ENCODE data around the gene TNFSF11. TPM values are rescaled to one million over a fixed set of nuclear protein-coding genes. Genes with fewer than 3 reads are reported as not detected.

The TNFSF11 gene
- total and polyA plus RNA-seq, 4 donors: 0.06 to 0.97 TPM; not detected in 2

GRCh38 chr13:42651936-42652641 is 78.1 kb downstream of the TNFSF11 start:
- Histone ChIP-seq H3K4me3 (no peak overlapping the region), H3K27ac (ENCODE audit: low read depth in 1 of 2, low read length in 1 of 2) (no peak overlapping the region), H3K36me3 (ENCODE audit: control insufficient read depth in 4 of 4, insufficient read depth in 4 of 4, low read length in 4 of 4) (no peaks in the 10 kb centered on the region), H3K4me1 (ENCODE audit: control insufficient read depth in 5 of 5, insufficient read depth in 5 of 5, low read length in 5 of 5) (peaks cover 0 to 29% (median 0%) of the 10 kb centered on the region in 5 donors), H3K9ac (ENCODE audit: insufficient read depth in 1 of 2, low read length in 2 of 2) (no peak overlapping the region), H3K9me3 (ENCODE audit: control insufficient read depth in 4 of 4, insufficient read depth in 3 of 4, low read length in 3 of 4) (peaks cover 0 to 2% (median 0%) of the 10 kb centered on the region in 4 donors), H3K27me3 (ENCODE audit: control insufficient read depth in 3 of 3, insufficient read depth in 3 of 3, low read length in 2 of 3) (no peaks in the 10 kb centered on the region)
- TF ChIP-seq CTCF (IDR thresholded peaks at IDR 0.05; ENCODE audit: control extremely low read depth, extremely low read depth): no peak
- no peak for DNase-seq
- WGBS, 2 donors: 82 to 88% methylated on average over 6 of the region's 6 CpGs
- no peak for ATAC-seq (ENCODE audit: insufficient read depth, low FRiP score)

- H3K27ac ChIP-seq (ENCODE audit: low read depth in 1 of 2, low read length in 1 of 2): no peak overlapping the region
- ATAC-seq (ENCODE audit: insufficient read depth, low FRiP score): no peak
- DNase-seq: no peak
- H3K36me3 ChIP-seq (ENCODE audit: control insufficient read depth in 4 of 4, insufficient read depth in 4 of 4, low read length in 4 of 4): no peaks in the 10 kb centered on the region
- H3K4me3 ChIP-seq: no peak overlapping the region
- WGBS, 2 donors: 90 to 95% methylated on average over 1 of the region's 1 CpG
- H3K9ac ChIP-seq (ENCODE audit: insufficient read depth in 1 of 2, low read length in 2 of 2): no peak overlapping the region
- no peak for TF ChIP-seq CTCF (IDR thresholded peaks at IDR 0.05; ENCODE audit: control extremely low read depth, extremely low read depth)
- peaks cover 0 to 2% (median 0%) of the 10 kb centered on the region in 4 donors for H3K9me3 ChIP-seq (ENCODE audit: control insufficient read depth in 4 of 4, insufficient read depth in 3 of 4, low read length in 3 of 4)
- peaks cover 0 to 29% (median 0%) of the 10 kb centered on the region in 5 donors for H3K4me1 ChIP-seq (ENCODE audit: control insufficient read depth in 5 of 5, insufficient read depth in 5 of 5, low read length in 5 of 5)
- H3K27me3 ChIP-seq (ENCODE audit: control insufficient read depth in 3 of 3, insufficient read depth in 3 of 3, low read length in 2 of 3): no peaks in the 10 kb centered on the region
These were observed 78.9 kb downstream of the TNFSF11 start for GRCh38 chr13:42652642-42653415.

GRCh38 chr13:42653679-42654078 is 79.7 kb downstream of the TNFSF11 start:
- DNase-seq (no peak), ATAC-seq (ENCODE audit: insufficient read depth, low FRiP score) (no peak)
- Histone ChIP-seq H3K4me1 (ENCODE audit: control insufficient read depth in 5 of 5, insufficient read depth in 5 of 5, low read length in 5 of 5) (peaks cover 0 to 29% (median 0%) of the 10 kb centered on the region in 5 donors), H3K27ac (ENCODE audit: low read depth in 1 of 2, low read length in 1 of 2) (no peak overlapping the region), H3K36me3 (ENCODE audit: control insufficient read depth in 4 of 4, insufficient read depth in 4 of 4, low read length in 4 of 4) (no peaks in the 10 kb centered on the region), H3K9me3 (ENCODE audit: control insufficient read depth in 4 of 4, insufficient read depth in 3 of 4, low read length in 3 of 4) (peaks cover 0 to 2% (median 0%) of the 10 kb centered on the region in 4 donors), H3K27me3 (ENCODE audit: control insufficient read depth in 3 of 3, insufficient read depth in 3 of 3, low read length in 2 of 3) (no peaks in the 10 kb centered on the region), H3K9ac (ENCODE audit: insufficient read depth in 1 of 2, low read length in 2 of 2) (no peak overlapping the region), H3K4me3 (no peak overlapping the region)
- 73% methylated on average over 3 of the region's 3 CpGs for WGBS, 2 donors
- TF ChIP-seq CTCF (IDR thresholded peaks at IDR 0.05; ENCODE audit: control extremely low read depth, extremely low read depth): no peak
